RPMI7951 (cell line): Measurements from ENCODE around the gene C9orf40. TPM values are rescaled to one million over a fixed set of nuclear protein-coding genes. Genes with fewer than 3 reads are reported as not detected.

Source experiments
- DNase-seq: peaks from one replicate; pipeline ENCODE4 v3.0.0-alpha.2; 2012; ENCODE audit warnings: low read depth
- total RNA-seq: library from RNA; depleted of rRNA; stranded (reverse); fragments of >200 nt; shearing (Covaris generic); gene quantifications from 2 replicates; pipeline ENCODE4 v1.2.3, GENCODE V29; 2014; rRNA removed

The C9orf40 gene
- total RNA-seq, 1 experiment from 2014 or later, result 7.9 TPM

GRCh38 chr9:74942801-74943200, 9.9 kb downstream of the C9orf40 start:
- DNase-seq, result peak; percentile 54

- peak; percentile 74 for DNase-seq
Observed at GRCh38 chr9:74940600-74940999, 12.1 kb downstream of the C9orf40 start.

- DNase-seq, result peak; percentile 2
Observed at GRCh38 chr9:74935008-74935407, 17.7 kb downstream of the C9orf40 start.

DNA sequence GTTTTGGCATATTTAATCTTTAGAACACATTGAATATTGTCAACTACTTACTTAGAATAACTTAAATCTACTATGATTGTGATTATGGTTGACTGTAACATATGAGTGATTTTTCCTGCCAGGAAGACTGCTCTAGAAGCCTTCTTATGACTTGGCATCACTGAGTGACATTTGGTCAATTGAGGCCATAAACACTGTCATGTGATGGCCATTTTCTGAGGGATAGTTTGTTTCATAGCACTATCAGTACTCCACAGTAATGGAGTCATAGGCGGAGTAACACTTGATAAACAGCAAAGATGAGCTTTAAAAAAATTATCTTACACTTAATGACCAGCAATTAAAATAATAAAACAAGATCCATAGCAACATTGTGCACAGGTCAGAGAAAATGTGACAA, 31.0 kb downstream of the C9orf40 start:
- no peak for DNase-seq

- no peak for DNase-seq
Observed at GRCh38 chr9:74920944-74921626, 31.6 kb downstream of the C9orf40 start.

DNA sequence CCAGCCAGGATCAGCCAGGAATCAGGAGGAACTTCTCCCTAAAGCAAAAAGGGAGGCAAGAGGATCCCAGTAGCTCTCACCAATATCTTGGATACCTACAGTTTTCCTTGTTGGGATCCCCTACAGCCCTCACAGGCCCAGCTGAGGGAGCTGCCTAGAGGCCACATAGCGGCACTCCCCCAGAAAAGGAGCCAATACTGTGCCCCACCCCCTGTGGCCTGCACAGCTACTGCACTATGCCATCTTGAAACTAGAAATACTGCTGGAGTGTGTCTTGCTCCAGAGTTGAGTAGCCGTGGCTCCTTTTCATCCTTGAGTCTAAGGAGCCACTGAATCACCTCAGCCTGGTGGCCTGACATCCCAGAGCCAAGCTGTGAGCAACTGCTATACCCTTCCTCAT, 42.7 kb downstream of the C9orf40 start:
- DNase-seq, result no peak

- no peak for DNase-seq
Observed at GRCh38 chr9:74908665-74909064, 44.0 kb downstream of the C9orf40 start.

- DNase-seq, result no peak
Observed at GRCh38 chr9:74907085-74907484, 45.6 kb downstream of the C9orf40 start.

DNA sequence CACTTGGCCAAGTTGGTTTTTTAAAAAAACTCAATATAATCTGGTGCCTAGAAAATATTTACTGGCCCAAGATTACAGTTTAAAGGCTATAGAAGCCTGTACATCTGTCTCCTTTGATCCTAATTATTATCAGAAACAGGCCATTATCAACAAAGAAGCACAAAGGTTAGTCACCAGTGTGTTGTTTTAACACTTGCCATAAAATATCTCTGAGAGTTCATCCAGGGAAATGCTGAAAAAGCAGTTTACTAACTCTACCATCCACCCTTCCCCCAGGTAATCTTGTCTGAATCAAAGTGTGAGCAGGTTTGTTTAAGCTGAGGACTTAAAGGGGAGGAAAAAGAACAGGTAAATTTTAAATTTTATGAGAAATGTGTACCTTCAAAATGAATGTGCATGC, 51.7 kb downstream of the C9orf40 start:
- DNase-seq, result no peak

Other genes starting within 250 kb of the C9orf40 start
- gene TRPM6, start 65.0 kb downstream of the C9orf40 start, total RNA-seq, result under 0.01 TPM in 1 of 2 replicates, not detected in the other
- 15.0 and 15.6 TPM in 2 replicates for gene CARNMT1, start 75.4 kb upstream of the C9orf40 start, total RNA-seq
- 7.6 and 10.3 TPM in 2 replicates for gene NMRK1, start 135.2 kb upstream of the C9orf40 start, total RNA-seq
- gene OSTF1, start 135.6 kb upstream of the C9orf40 start, total RNA-seq, result 43.9 and 49.1 TPM in 2 replicates